CMK (cell line): ENCODE results near the gene OR2V1.
A peak's percentile ranks its signal among the peaks of the same experiment; 100 is the strongest.
"Not testable (repeated sequence)": the region's sequence is repeated elsewhere in the genome, so short reads cannot be mapped to it uniquely, and the experiment has no call there.

Experiments used
- DNase-seq: peaks from one replicate; pipeline ENCODE4 v3.0.0-alpha.2; 2010; ENCODE audit warnings: low read depth

The OR2V1 gene

DNA sequence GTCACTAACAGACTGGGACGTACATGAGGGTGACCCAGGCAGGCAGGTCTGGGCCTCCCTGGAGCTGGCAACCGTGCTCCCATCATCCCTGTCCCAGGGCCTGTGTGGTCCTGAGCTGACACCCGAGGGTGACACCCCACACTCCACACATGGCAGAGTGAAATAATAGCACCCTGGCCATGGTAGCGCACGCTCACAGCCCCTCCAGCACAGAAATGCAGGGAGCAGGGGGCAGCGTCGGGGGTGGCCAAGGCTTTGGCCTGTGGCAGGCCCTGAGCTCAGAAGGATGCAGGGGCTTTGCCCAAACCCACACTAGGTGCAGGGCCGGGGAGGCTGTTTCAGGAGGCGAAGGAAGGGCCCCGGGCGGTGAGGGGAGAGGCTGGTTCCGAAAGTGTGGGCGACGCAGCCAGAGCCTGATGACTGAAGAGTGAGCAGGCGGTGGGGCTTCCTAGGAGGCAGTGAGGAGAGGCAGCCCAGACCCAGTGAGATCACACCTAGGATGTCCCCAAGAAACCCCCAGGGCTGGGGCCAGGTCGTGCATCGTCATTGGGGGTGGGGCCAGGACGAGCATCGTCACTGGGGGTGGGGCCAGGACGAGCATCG, 29.3 kb upstream of the OR2V1 start:
- DNase-seq: no peak

DNA sequence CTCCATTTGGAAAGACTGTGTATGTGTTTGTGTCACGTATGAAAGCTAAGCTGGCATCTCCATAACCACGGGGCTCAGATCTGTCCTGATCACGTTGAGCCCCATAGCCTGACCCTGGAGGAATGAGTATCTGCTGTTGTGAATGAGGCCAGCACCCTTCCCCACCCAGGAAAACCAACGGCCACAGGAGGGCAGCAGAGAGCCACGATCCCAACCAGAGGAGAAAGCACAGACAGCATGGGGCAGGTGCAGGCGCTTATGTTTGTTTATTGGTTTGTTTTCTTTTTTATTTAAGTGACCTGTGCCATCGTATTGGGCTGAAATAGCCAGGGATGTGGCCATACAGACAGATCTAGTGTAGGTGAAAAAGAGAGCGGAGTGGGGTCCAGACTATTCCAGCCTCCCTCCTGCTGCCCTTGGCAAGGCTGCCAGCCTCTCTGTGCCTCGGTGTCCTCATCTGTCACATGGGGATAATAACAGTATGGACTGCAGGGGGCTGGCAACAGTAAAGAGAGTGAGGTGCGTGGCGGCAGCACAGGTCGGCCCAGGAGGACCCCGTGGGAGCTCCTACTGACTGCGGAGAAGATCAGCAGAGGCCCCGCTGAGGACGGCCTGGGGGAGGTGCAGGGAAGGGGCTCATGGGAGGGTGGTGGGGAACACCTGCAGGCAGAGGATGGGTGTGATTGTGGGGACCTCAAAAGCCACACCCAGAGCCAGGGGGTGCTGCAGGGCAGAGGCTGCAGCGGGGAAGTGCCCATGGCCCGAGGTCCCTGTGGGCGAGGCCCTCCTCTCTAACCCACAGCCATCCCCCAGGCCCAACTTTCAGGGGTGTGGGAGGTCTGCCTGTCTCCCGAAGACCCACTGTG, 28.6 kb upstream of the OR2V1 start:
- peak; percentile 34 for DNase-seq

DNA sequence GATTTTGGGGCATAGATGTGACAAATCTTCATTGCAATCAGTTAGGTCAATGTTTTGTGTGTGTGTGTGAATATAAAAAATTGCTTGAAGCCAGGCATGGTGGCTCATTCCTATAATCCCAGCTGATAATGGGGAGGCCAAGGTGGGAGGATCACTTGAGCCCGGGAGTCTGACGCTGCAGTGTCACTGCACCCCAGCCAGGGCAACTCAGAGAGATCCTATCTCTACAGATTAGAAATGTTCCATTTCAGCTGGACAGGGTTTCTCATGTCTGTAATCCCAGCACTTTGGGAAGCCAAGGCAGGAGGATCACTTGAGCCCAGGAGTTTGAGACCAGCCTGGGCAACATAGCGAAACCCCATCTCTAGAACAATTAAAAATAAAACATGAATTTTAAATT, 27.9 kb upstream of the OR2V1 start:
- no peak for DNase-seq

DNA sequence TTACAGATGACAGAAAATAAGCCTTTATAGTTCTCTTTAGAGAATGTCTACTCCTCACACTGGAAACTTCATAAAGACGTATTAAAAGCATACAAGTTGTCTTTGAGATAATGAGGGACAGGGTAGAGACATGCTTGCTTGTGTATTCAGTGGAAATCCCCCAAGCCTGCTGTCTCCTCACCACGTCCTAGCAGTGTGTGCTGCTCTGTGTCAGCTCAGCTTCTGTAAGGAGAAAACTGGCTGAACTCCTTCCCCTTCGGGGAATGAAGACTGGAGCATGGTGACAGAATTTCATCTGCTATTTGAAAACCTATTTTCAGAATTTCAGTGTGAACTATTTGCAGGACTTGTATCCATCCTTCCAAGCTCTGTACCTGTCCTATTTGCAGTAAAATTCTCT, 25.8 kb upstream of the OR2V1 start:
- no peak for DNase-seq

DNA sequence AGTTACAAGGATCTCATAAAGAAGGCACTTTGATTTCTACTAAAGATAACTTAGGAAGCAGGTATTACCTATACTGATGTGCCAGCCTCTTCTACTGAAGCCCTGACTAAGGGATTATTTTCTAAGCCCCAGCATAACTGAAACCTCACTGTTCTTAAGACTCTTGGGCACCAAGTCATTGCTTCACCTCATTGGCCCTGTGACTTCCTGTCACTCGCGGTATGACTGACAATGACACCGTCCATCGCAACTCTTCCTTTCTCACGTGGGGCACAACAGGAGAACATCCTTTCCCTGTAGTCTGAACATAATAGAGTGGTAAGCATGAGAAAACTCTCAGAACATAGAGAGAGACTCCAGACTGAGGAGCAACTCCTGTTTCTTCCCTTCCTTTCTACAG, 22.8 kb upstream of the OR2V1 start:
- no peak for DNase-seq

DNA sequence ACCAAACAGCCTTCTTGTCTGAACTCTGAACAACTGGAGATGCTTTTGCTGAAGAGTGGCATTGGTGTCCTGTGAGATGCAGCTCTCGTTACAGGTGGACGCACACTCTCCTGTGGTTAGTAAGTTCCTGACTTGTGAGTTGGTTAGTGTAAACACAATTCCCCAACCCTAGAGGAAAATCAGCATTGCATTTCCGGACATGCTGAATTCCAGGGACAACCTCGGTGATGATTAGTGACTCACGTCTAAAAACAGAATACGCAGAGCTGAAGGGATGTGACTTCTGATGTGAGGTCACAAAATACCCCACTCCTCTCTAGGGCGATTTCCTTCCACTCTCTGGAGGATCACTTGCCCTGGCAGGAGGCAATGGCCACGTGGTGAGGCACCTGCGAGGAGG, 21.4 kb upstream of the OR2V1 start:
- no peak for DNase-seq

DNA sequence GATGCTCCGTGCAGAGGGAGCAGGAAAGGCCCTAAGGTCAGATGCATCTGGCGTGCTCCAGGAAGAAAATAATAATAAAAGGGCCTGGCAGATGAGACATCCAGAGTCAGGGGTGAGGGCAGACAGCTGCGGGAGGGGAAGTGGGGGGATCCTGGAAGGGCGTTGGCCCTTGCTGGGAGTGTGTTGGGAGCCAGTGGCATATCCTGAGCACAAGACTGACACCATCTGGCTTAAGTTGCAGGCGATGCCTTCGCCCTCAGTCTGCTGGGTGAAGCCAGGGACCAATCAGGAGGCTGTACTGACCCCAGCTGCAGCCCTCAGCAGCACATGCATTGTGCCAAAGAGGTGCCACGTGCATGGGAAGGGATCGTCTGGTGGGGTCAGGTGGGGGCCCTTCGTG, 20.2 kb upstream of the OR2V1 start:
- DNase-seq: no peak

DNA sequence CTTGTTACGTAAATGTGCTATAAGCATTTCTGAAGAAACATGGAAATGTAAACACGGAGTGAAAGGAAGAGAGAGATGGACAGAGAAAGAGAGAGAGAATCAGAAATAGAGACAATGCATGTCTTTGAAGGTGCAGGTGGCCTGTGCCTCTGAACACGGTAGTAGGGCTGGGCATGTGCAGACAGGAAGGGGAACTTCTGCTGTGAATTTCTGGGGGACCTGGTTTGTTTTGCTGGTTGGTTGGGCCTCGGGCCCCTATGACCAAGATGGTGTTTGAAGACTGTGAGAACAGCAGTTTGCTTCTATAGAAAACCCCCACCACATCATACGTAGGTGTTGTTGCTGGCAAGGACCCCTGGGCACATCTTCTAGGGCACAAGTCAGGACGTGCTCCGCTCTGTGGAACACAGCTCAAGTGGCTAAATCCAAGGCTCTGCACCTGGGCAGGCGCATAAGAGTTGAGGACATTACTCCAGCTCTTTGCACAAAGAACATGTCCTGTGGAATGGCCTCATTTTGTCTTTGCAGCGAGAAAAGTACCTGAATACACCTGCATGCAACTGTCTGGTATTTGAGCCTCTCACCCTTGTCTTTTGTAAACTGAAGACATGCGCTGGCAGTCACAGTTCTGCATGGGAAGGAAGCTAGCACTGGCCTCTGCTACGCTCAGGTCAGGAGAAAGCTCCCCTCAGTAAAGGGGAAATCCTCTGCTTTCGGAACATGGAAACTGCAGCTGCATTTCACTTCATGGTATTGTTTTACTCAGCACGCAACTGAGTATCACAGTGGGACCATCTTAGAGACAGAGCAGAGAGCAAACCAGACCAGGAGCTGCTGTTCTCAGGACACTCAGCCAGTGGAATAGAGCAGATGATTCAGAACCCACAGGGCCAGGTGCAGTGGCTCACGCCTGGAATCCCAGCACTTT, 19.1 kb upstream of the OR2V1 start:
- no peak for DNase-seq

DNA sequence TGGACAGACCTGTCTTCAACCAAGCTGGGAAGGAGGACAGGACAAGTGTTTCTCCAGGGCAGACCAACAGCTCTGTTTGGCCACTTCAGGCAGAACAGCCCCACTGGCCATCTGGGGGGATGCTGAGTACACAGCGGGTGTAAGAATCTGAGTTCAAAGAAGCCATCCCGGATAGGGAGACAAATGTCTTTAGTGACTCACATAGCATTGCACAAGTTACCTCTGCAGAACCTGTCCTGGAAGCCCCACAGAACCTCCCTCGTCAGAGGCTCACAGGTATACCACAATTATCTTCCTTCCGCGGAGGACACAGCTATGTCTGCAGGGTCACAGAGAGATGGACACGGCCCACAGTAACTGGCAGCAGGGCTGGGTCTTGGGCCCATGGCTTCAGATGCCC, 18.4 kb upstream of the OR2V1 start:
- no peak for DNase-seq

DNA sequence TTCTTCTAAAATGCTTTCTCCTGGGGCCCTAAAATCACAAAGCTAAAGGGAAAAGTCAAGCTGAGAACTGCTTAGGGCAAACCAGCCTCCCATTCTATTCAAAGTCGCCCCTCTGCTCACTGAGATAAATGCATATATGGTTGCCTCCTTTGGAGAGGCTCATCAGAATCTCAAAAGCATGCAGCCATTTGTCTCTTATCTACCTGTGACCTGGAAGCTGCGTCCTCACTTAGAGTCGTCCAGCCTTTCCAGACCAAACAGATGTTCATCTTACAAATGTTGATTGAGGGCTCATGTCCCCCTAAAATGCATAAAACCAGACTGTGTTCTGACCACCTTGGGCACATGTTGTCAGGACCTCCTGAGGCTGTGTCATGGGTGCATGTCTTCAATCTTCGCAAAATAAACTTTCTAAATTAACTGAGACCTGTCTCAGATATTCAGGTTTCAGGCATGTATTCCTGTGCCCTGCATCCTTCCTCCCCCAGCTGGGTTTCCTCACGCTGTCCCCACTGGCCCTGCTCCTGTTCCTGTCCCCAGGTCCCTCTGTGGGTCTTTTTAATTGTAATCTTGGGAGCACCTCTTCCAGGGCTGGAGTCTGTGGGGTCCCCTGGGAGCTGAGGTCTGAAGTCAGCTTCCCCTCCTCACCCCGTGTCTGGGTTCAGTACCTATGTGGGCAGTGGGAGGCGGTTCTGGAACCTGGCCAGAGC, 16.1 kb upstream of the OR2V1 start, which contains the start of gene OR2V2:
OR2V2 (plus strand) TSS at position 660 of the 710 bp plus-strand sequence. CDS start 7,357 bp downstream, outside the sequence.
- not testable (repeated sequence) for DNase-seq

DNA sequence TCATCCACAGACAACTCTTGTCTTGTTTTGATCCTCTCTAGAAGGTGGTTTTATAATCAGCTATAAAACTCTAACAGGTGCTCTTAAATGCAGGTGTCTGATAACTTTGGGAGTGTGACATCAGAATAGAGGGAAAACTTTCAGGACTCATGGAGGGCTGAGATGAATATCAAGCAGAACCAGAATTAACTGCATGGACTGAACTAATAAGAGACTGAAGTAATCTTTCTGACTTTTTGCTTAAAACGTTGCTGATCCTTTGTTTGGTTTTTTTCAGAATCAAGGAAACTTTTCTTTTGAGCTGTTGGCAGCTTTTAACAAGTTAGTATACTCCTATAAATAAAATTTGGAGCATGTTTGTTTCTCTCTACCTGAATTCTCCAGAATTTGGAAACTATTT, 14.2 kb upstream of the OR2V1 start:
- DNase-seq: no peak

DNA sequence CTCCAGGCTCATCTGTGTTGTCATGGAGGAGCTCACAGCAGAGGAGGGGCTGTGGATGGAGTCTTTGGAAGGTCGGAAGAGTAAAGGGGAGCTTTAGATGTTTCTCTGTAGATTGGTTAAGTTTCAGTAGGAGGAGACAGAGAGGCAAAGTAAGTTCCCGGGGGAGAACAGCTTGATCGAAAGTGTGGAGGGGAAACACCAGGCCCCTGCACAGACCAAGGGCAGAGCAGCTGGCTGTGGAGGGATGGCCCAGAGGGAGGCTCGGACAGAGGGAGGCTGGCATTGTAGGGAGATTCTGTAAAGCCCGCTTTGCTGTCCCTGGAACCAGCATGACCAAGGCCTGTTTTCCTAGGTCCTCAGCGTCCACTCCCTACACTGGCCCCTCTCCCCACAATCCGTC, 11.1 kb upstream of the OR2V1 start:
- DNase-seq: no peak

DNA sequence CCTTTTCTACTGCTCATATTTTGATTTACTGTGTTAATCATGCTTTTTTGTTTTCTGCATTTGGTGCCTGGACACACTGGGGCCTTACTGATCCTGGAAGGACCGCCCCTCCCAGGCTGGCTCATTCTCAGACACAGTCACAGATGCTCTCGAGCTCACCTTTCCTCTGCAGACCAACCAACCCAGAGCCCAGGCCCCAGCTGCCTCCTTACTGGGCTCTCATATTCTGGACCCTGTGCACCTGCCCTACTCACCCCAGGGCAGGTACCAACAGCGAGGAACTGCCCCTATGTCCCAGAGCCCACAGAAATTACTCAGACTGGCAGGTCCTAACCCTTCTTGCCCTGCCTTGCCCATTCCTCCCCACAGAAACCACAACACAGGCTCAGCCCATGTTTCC, 9.8 kb upstream of the OR2V1 start:
- DNase-seq: no peak

DNA sequence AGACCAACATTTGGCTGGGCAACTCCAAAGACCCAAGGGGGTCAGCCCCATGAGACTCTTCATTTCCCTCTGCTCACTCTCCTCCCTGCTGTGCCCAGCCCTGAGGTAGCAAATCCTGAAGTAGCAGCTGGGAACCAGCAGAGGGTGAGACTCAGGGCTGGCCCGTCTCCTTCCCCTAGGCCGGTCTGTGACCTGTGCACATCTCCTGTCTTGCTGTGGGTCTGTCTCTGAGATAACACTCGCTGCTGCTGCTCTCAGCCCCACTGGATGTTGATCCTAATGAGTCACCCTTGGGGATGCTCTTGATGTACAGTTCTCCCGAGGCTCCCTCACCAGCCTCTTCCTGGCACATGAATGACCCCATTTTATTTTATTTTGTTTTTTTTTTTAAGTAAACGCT, 7.3 kb upstream of the OR2V1 start:
- DNase-seq: no peak

DNA sequence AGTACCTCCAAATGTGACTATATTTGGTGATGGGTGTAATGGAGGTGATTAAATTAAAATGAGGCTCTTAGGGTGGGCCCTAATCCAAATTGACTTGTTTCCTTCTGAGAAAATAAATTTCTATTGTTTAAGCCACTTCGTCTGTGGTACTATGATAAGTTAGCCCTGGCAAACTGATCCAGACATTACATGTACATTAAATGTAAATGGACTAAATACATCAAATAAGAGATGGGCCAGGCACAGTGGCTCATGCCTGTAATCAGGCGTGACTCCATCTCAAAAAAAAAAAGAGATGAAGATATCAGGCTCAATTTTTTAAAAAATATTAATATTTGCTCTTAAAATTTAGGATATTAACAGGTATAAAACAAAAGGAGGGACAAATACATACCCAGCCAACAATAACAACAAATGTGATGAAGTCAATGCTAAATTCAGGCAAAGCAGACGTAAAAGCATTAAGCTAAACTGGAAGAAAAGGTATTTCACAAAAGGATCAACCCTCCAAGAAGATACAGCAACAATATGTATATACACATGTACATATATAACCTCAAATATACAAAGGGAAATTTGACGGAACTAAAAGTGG, 5.5 kb upstream of the OR2V1 start:
- no peak for DNase-seq

DNA sequence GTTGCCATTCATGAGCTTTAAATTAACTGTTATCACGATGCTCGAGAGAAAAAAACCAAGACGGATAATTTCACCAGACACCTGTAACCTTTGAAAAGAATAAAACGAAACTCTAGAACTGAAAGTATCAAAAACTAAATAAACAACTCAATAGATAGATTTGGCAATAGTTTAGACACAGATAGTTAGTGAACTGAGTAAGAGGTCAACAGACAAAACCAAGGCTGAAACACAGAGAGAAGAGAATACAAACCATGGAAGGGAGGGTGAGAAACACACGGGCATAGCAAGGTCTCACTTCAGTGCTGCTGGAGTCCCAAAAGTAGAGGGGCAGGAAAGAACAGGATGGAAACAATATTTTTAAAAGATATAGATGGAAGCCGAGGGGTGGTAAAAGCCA, 3.3 kb upstream of the OR2V1 start:
- DNase-seq: no peak

DNA sequence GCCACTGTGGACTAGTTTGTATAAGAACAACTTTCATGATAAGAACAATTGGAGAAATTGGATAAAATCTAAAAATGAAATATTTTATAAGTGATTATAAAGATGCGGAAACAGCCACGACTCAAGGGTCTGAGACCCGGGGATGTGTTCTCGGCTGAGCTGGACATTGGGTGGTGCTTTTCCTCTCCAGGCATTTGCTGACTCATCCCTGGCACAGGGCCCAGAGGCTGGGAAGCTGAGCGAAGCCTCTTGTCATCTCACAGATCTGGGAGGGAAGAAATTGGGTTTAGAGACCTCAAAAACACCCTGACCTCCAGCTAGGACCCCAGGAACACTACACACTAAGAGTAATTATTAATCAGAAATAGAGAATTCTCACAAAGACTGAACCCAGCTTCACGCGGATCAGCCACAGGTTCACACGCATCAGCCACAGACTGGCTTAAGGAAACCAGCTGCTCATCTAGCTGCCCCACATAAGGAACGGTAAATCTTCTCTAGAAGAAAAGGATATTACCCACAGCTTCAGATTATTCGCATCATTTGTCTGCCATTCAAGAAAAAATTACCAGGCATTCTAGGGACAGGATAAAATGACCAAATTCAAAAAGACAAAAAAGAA, 2.8 kb upstream of the OR2V1 start:
- peak; percentile 45 for DNase-seq

DNA sequence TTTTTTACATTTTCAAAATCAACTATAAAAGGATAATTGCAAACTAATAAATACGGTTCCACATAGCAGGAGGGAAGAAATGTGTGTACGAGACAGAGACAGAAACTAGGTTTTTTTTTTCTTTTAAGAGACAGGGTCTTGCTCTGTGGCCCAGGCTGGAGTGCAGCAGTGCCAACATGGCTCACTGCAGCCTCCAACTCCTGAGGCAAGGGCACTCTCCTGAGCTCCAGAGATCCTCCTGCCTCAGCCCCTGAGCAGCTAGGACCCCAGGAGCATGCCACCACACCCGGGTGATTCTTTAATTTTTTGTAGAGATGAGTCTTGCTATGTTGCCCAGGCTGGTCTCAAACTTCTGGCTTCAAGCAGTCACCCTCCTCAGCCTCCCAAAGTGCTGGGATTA, 2.1 kb upstream of the OR2V1 start:
- no peak for DNase-seq

DNA sequence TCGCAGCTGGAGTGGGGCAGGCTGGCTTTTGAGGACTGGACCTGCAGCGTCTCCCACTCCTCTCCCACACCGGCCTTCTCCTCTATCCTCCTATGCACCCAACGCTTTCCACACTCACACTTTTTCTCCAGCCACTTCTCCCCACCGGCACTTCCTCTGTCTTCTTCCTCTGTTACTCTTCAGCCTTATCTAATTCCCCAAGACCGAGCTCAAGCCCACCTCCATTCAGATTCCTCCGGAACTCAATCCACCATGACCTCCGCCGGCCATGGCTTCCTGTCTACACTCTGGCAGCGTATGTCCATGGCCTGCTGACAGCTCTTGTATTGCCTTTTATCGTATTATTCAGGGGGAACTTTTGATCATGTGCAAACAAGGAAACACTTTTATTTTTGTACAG, 545 bp upstream of the OR2V1 start:
- no peak for DNase-seq

DNA sequence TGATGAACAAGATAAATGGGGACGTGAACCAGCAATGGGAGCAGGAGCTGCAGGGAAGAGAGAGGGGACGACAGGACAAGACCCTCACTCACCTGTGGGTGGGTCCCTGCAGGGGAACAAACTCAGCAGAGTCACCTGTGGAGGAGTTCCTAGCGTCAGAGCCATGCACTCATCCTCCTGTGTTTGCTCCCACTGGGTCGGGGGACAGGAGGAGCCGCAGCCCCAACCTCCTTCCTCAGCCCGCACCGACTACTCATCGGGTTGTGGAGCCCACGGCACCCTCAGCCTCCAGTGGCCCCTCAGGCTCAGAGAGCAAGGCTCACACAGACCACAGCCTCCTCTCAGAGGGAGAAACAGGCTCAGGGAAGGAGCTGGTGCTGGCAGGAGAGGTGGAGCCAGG, 888 bp downstream of the OR2V1 start:
- not testable (repeated sequence) for DNase-seq

DNA sequence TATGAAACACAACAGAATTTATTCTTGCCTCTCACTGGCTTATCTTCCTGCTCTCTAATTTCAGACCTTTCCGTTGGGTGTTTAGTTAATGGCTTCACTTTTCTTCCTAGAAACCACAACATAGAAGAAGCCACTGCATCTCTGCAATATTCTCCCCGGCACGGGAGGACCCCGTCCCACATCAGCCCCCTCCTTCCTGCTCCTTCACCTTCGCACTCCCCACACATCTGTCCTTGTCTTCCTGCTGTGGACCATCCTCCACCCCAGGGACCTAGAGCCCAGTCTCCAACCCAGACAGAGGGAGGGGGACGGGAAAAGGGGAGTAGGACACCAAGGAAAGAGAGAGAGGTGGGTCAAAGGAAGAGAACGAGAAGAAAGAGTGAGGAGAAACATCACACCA, 1.4 kb downstream of the OR2V1 start:
- DNase-seq: no peak
